ENCODE results near the gene S100A2. TPM values are rescaled to one million over a fixed set of nuclear protein-coding genes. Genes with fewer than 3 reads are reported as not detected.
"Not testable (repeated sequence)": the region's sequence is repeated elsewhere in the genome, so short reads cannot be mapped to it uniquely, and the experiment has no call there.

The S100A2 gene
- total and polyA plus RNA-seq, 2 of the 13 experiments (the other 11 are each of a cell fraction or from before 2014, with no cell fraction given): 1.2 TPM

GRCh38 chr1:153582836-153583235, 17.2 kb upstream of the S100A2 start:
- FAIRE-seq, POLR2A ChIA-PET, ATAC-seq: not testable (repeated sequence)

GRCh38 chr1:153578936-153579335, 13.3 kb upstream of the S100A2 start:
- intact Hi-C loops (cut with micrococcal nuclease; ENCODE audit: unreplicated experiment) (no loop called here), in situ Hi-C loops (cut with HindIII; ENCODE audit: extremely low pct_ligation_motif_present, low pct_unique_long_range_greater_than_20kb) (no loop called here)
- Histone ChIP-seq H3K27me3 (ENCODE audit: control insufficient read depth in 1 of 2, insufficient read depth in 2 of 2, low read length in 2 of 2) (no peaks in the 10 kb centered on the region; a peak in 1 of 5 replicates), H2AFZ (ENCODE audit: low read length) (no peak overlapping the region), H3K9ac (ENCODE audit: insufficient read depth, low read depth, low read length) (no peak overlapping the region), H3K4me1 (ENCODE audit: insufficient read depth, low read length) (peaks cover 4% of the 10 kb centered on the region; the same call in 1 of the 2 replicates), H3K4me2 (ENCODE audit: low read depth, low read length) (no peak overlapping the region), H3K36me3 (replicated peaks in 1 of 2; ENCODE audit: control insufficient read depth in 1 of 2, insufficient read depth in 2 of 2, low read length in 2 of 2) (no peaks in the 10 kb centered on the region), H3K27ac (ENCODE audit: extremely low read length, insufficient read depth, low read length) (no peak overlapping the region), H4K20me1 (ENCODE audit: insufficient read depth, low read length) (no peaks in the 10 kb centered on the region), H3K79me2 (ENCODE audit: insufficient read depth, low read length) (no peaks in the 10 kb centered on the region), H3K4me3 (replicated peaks in 1 of 3; ENCODE audit: insufficient read depth in 1 of 3, low read depth in 2 of 3, low read length in 3 of 3) (no peak overlapping the region), H3K9me3 (ENCODE audit: low read length) (no peaks in the 10 kb centered on the region)
- no peak for FAIRE-seq
- 30% methylated on average over 3 of the region's 3 CpGs for WGBS (ENCODE audit: low lambda C conversion rate)
- CTCF ChIA-PET (ENCODE audit: low intra/inter-chr PET ratio, low total read pairs): no interaction called here
- DNase-seq (ENCODE audit: low spot score): no peak
- ATAC-seq: no peak
- TF ChIP-seq, protein P1, sequence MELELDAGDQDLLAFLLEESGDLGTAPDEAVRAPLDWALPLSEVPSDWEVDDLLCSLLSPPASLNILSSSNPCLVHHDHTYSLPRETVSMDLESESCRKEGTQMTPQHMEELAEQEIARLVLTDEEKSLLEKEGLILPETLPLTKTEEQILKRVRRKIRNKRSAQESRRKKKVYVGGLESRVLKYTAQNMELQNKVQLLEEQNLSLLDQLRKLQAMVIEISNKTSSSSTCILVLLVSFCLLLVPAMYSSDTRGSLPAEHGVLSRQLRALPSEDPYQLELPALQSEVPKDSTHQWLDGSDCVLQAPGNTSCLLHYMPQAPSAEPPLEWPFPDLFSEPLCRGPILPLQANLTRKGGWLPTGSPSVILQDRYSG (CRISPR knock-in tag; IDR thresholded peaks at IDR 0.05): no peak
- TF ChIP-seq NCOA1 (CRISPR knock-in tag; IDR thresholded peaks at IDR 0.05) (no peak), ATF4 (CRISPR knock-in tag; IDR thresholded peaks at IDR 0.05) (no peak), ZNF329 (CRISPR knock-in tag; IDR thresholded peaks at IDR 0.05; ENCODE audit: low read depth) (no peak), JARID2 (CRISPR knock-in tag; IDR thresholded peaks at IDR 0.05; ENCODE audit: insufficient replicate concordance) (no peak), ZBED4 (CRISPR knock-in tag; IDR thresholded peaks at IDR 0.05; ENCODE audit: borderline replicate concordance) (no peak)
- POLR2A ChIA-PET: interaction anchor here (1.4 to 1.5 kb wide), 2 partner anchors 11 to 59 kb away, joined by 3 read pairs; no protein-coding TSS in a partner anchor
- no TSS peak for BruUV-seq (replicated peaks)

More at GRCh38 chr1:153582836-153583235, 17.2 kb upstream of the S100A2 start:
- in situ Hi-C loops (cut with HindIII; ENCODE audit: extremely low pct_ligation_motif_present, low pct_unique_long_range_greater_than_20kb); H3K27me3 ChIP-seq (ENCODE audit: control insufficient read depth in 1 of 2, insufficient read depth in 2 of 2, low read length in 2 of 2); H2AFZ ChIP-seq (ENCODE audit: low read length); intact Hi-C loops (cut with micrococcal nuclease; ENCODE audit: unreplicated experiment); DNase-seq (ENCODE audit: low spot score); H3K4me1 ChIP-seq (ENCODE audit: insufficient read depth, low read length); H3K27ac ChIP-seq (ENCODE audit: extremely low read length, insufficient read depth, low read length); H3K4me3 ChIP-seq (replicated peaks in 1 of 3; ENCODE audit: insufficient read depth in 1 of 3, low read depth in 2 of 3, low read length in 3 of 3); H4K20me1 ChIP-seq (ENCODE audit: insufficient read depth, low read length); CTCF ChIA-PET (ENCODE audit: low intra/inter-chr PET ratio, low total read pairs); H3K79me2 ChIP-seq (ENCODE audit: insufficient read depth, low read length); BruUV-seq (replicated peaks); H3K36me3 ChIP-seq (replicated peaks in 1 of 2; ENCODE audit: control insufficient read depth in 1 of 2, insufficient read depth in 2 of 2, low read length in 2 of 2); H3K9ac ChIP-seq (ENCODE audit: insufficient read depth, low read depth, low read length); H3K9me3 ChIP-seq (ENCODE audit: low read length); H3K4me2 ChIP-seq (ENCODE audit: low read depth, low read length): not testable (repeated sequence)
- WGBS (ENCODE audit: low lambda C conversion rate): no CpG with 5 or more reads among the region's 34 CpGs

Measured in HepG2 (cell line).